Breast epithelium (tissue), 3 donors: ENCODE data around the gene NKD2.

ENCODE experiments used
- CTCF ChIP-seq, 3 donors: fragments of 450-650 bp; IDR thresholded peaks; one replicate each; pipeline ENCODE4 v1.5.1; 2016 to 2017; ENCODE audit warnings: antibody characterized with exemption in 3 of 3, mild to moderate bottlenecking in 3 of 3, moderate library complexity in 3 of 3
- POLR2A ChIP-seq: fragments of 450-650 bp; IDR thresholded peaks from one replicate; pipeline ENCODE4 v1.6.1; 2016; ENCODE audit warnings: antibody characterized with exemption, mild to moderate bottlenecking, moderate library complexity

DNA sequence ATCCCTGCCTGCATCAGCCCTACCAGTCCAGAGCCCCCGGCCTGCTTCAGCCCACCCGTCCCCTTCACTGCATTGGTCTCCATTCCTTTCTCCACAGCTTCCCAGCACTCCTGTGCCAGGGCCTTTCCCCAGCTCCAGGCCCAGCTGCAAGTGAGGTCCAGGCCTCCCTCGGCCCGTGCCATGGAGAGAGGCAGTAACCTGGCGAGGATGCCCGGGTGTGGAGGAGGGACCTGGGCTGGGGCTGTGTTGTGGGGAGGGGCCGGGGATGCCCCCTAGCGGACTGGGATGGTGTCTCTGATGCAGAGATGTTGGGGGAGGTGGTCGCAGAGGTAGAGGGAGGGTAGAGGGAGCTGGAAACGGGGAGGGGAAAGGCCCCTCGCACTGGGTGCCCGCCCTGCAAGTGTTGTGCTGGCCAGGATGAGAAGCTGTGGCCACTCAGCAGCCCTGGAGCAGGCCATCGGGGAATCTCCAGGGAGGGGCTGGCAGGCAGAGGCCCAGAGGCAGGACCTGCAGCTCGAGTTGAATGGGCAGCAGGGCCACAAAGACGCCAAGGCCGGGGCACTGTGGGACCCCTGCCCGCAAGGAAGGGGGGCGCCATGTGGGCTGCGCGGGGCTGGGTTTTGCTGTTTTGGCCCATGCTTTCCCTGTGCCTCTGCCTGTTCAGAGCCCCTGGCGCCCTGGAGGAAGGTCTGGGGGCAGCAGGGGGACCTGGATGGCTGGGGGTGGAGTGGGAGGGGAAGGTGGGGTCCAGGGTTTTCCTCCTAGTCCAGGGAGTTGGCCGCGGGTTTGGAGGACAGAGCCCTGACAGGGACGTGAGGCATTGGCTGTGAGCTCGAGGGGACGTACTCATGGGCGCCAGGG lies 26.0 kb upstream of the NKD2 start:
- TF ChIP-seq CTCF (IDR thresholded peaks at IDR 0.05) (no peak), POLR2A (no peak)
